HFFc6 (cell line): ENCODE results near the gene ROBO1. TPM values are rescaled to one million over a fixed set of nuclear protein-coding genes. Genes with fewer than 3 reads are reported as not detected.
"Not testable (repeated sequence)": the region's sequence is repeated elsewhere in the genome, so short reads cannot be mapped to it uniquely, and the experiment has no call there.

ENCODE experiments used
- DNase-seq: peaks from one replicate; pipeline ENCODE4 v3.0.0-alpha.2; 2018
- H3K27ac Mint-ChIP-seq: 2 replicates; pipeline ENCODE4 v1.8.0; 2020; ENCODE audit warnings: mild to moderate bottlenecking, mixed read lengths
- H3K27me3 Mint-ChIP-seq: 2 replicates; pipeline ENCODE4 v1.8.0; 2021; ENCODE audit warnings: mild to moderate bottlenecking, moderate library complexity, mixed read lengths; ENCODE audit not compliant: insufficient read depth
- H3K36me3 Mint-ChIP-seq: 2 replicates; pipeline ENCODE4 v1.8.0; 2021; ENCODE audit warnings: low read depth, mixed read lengths
- H3K4me1 Mint-ChIP-seq: 2 replicates; pipeline ENCODE4 v1.8.0; 2020; ENCODE audit warnings: low read depth, mixed read lengths
- H3K4me3 Mint-ChIP-seq: 2 replicates; pipeline ENCODE4 v1.8.0; 2020; ENCODE audit warnings: mild to moderate bottlenecking, moderate library complexity, mixed read lengths
- H3K9me3 Mint-ChIP-seq: 2 replicates; pipeline ENCODE4 v1.8.0; 2020; ENCODE audit warnings: mild to moderate bottlenecking, mixed read lengths
- total RNA-seq, 6 experiments: library from RNA; stranded (reverse); fragmentation: NEBNext Ultra II Directional; extraction: Animal tissue kit (Norgen Biotek cat#: 25700); gene quantifications; 2 replicates in 1 of 6; 3 replicates in 5 of 6; pipeline ENCODE4 v1.2.3, GENCODE V29; 2021
- TF ChIP-seq, protein P1 (sequence below): fragments of 200-600 bp; sonication (generic); IDR thresholded peaks from 2 replicates; pipeline ENCODE4 v1.5.0; 2021; ENCODE audit warnings: antibody characterized with exemption, mild to moderate bottlenecking

The ROBO1 gene
- total RNA-seq, 6 experiments from 2014 or later = 38.7 to 51.3 (median 41.7) TPM

DNA sequence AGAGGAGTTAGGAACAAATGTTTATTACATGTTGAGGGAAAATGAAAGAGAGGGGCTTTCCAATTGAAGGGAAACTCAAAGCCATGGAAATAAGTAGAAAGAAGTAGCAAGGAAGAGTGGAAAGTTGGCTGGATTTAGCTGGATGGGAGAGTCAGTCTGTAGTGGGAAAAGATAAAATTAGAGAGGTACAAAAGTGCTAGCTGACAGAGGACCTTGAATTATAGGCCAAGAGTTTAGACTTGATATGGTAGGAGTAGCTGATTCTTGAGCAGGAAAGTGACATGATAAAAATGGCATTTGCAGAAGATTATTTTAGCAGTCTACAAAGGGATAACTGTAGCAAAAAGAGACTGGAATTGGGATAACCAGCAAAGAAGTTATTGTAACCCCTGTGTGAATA is 425.8 kb downstream of the ROBO1 start:
- TF ChIP-seq, protein P1, sequence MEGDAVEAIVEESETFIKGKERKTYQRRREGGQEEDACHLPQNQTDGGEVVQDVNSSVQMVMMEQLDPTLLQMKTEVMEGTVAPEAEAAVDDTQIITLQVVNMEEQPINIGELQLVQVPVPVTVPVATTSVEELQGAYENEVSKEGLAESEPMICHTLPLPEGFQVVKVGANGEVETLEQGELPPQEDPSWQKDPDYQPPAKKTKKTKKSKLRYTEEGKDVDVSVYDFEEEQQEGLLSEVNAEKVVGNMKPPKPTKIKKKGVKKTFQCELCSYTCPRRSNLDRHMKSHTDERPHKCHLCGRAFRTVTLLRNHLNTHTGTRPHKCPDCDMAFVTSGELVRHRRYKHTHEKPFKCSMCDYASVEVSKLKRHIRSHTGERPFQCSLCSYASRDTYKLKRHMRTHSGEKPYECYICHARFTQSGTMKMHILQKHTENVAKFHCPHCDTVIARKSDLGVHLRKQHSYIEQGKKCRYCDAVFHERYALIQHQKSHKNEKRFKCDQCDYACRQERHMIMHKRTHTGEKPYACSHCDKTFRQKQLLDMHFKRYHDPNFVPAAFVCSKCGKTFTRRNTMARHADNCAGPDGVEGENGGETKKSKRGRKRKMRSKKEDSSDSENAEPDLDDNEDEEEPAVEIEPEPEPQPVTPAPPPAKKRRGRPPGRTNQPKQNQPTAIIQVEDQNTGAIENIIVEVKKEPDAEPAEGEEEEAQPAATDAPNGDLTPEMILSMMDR = no peak
- H3K27ac Mint-ChIP-seq = no peak overlapping the region
- H3K4me1 Mint-ChIP-seq = peaks cover 7% of the 10 kb centered on the region; the same call in 1 of the 2 replicates
- H3K36me3 Mint-ChIP-seq = no peaks in the 10 kb centered on the region
- H3K4me3 Mint-ChIP-seq = no peak overlapping the region
- H3K27me3 Mint-ChIP-seq = no peaks in the 10 kb centered on the region
- no peak for DNase-seq
- H3K9me3 Mint-ChIP-seq = no peaks in the 10 kb centered on the region

GRCh38 chr3:79339846-79340245 is 428.0 kb downstream of the ROBO1 start:
- no peaks in the 10 kb centered on the region for H3K9me3 Mint-ChIP-seq
- no peaks in the 10 kb centered on the region for H3K27me3 Mint-ChIP-seq
- no peak for DNase-seq
- no peaks in the 10 kb centered on the region; the same call in 1 of the 2 replicates for H3K4me1 Mint-ChIP-seq
- TF ChIP-seq, protein P1 = no peak
- no peak overlapping the region for H3K4me3 Mint-ChIP-seq
- no peaks in the 10 kb centered on the region for H3K36me3 Mint-ChIP-seq
- no peak overlapping the region for H3K27ac Mint-ChIP-seq

DNA sequence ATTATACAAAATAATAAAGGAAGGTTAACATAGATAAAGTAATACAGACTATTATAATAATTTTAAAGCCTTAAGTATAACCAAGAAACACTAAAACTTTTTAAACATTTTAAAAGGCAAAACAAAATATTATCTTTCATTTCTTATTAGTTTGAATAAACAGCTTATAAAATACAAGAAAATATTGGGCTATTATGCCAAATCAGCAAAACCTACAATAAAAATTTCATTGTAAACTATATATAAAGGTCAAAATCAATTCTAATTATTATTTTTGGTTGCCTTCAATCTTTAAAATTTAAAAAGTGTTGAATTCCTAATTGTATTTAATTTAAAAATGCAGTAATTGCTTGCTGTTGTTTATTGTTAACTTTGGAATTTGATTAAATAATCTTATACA is 430.0 kb downstream of the ROBO1 start:
- H3K4me3 Mint-ChIP-seq = no peak overlapping the region
- H3K36me3 Mint-ChIP-seq = no peaks in the 10 kb centered on the region
- TF ChIP-seq, protein P1 = no peak
- DNase-seq = no peak
- H3K4me1 Mint-ChIP-seq = no peaks in the 10 kb centered on the region
- no peak overlapping the region for H3K27ac Mint-ChIP-seq
- H3K9me3 Mint-ChIP-seq = no peaks in the 10 kb centered on the region
- no peaks in the 10 kb centered on the region for H3K27me3 Mint-ChIP-seq

DNA sequence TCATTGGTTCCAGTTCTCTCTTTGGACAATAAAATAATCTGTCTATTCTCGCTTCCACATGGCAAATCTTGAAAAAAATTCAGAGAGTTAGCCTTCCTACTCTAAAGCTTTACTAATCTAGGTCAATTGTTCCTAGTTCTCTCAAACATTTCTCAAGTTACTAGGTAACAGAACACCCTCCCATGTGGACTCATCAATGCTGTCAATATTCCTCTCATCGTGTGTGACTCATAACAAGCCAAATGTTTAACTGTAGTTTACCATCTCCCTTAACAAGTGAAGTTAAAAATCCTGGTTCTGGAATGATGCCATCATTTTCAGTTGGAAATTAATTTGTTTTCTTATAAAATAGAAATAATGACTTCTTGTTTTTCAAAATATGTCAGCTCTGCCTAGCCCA is 438.6 kb downstream of the ROBO1 start:
- no peak for DNase-seq
- Mint-ChIP-seq H3K36me3 (no peaks in the 10 kb centered on the region), H3K4me1 (no peaks in the 10 kb centered on the region), H3K27me3 (no peaks in the 10 kb centered on the region; the same call in 1 of the 2 replicates), H3K4me3 (no peak overlapping the region), H3K27ac (no peak overlapping the region), H3K9me3 (no peaks in the 10 kb centered on the region)
- TF ChIP-seq, protein P1 = no peak

- no peak overlapping the region for H3K4me3 Mint-ChIP-seq
- H3K27me3 Mint-ChIP-seq = no peaks in the 10 kb centered on the region
- TF ChIP-seq, protein P1 = no peak
- no peak for DNase-seq
- H3K4me1 Mint-ChIP-seq = no peaks in the 10 kb centered on the region
- no peak overlapping the region for H3K27ac Mint-ChIP-seq
- no peaks in the 10 kb centered on the region for H3K36me3 Mint-ChIP-seq
- H3K9me3 Mint-ChIP-seq = no peaks in the 10 kb centered on the region
Measured at GRCh38 chr3:79326642-79327041, 441.2 kb downstream of the ROBO1 start.

GRCh38 chr3:79325833-79326383 is 441.9 kb downstream of the ROBO1 start:
- H3K36me3 Mint-ChIP-seq, H3K4me3 Mint-ChIP-seq, H3K27ac Mint-ChIP-seq, H3K27me3 Mint-ChIP-seq, DNase-seq, H3K4me1 Mint-ChIP-seq, H3K9me3 Mint-ChIP-seq: not testable (repeated sequence)
